Gastroesophageal sphincter (tissue), 4 donors: ENCODE data around the gene MYBPC1. TPM values are rescaled to one million over a fixed set of nuclear protein-coding genes. Genes with fewer than 3 reads are reported as not detected.
"Not testable (repeated sequence)": the region's sequence is repeated elsewhere in the genome, so short reads cannot be mapped to it uniquely, and the experiment has no call there.

Source experiments
- ATAC-seq: fragments of 150-250 bp; one replicate; pipeline ENCODE4 v1.9.1; 2016; ENCODE audit warnings: mild to moderate bottlenecking, moderate library complexity
- H3K27ac ChIP-seq, 4 donors: fragments of 200-600 bp; sonication (generic) in 3 of 4; 1 replicate in 3 of 4; 2 replicates in 1 of 4; pipeline ENCODE4 v1.5.1; 2016 to 2019
- H3K27me3 ChIP-seq: fragments of 200-600 bp; sonication (generic); one replicate; pipeline ENCODE4 v1.5.1; 2019
- H3K36me3 ChIP-seq, 2 donors: fragments of 200-600 bp; sonication (generic); one replicate each; pipeline ENCODE4 v1.5.1; 2019; ENCODE audit warnings: control low read depth in 1 of 2
- H3K4me1 ChIP-seq, 3 donors: fragments of 200-600 bp; sonication (generic); 1 replicate in 2 of 3; 2 replicates in 1 of 3; pipeline ENCODE4 v1.5.1; 2016 to 2019; ENCODE audit warnings: control low read depth in 2 of 3
- H3K4me3 ChIP-seq, 2 donors: fragments of 200-600 bp; sonication (generic); one replicate each; pipeline ENCODE4 v1.5.1; 2019; ENCODE audit warnings: mild to moderate bottlenecking in 1 of 2, moderate library complexity in 1 of 2
- H3K9me3 ChIP-seq, 3 donors: fragments of 200-600 bp; sonication (generic); one replicate each; pipeline ENCODE4 v1.5.1; 2017 to 2019; ENCODE audit warnings: control low read depth in 2 of 3
- CTCF ChIP-seq, 4 experiments: fragments of 200-600 bp in 2 of 4; fragments of 450-650 bp in 2 of 4; sonication (generic) in 1 of 4; IDR thresholded peaks; one replicate each; pipeline ENCODE4 v1.5.1; 2017 to 2019; ENCODE audit warnings: antibody characterized with exemption in 4 of 4, mild to moderate bottlenecking in 2 of 4, moderate library complexity in 2 of 4
- EP300 ChIP-seq: sonication (generic); formaldehyde crosslinking; IDR thresholded peaks from one replicate; pipeline ENCODE4 v1.6.1; 2017; ENCODE audit warnings: antibody characterized with exemption, mild to moderate bottlenecking
- POLR2A ChIP-seq, 2 donors: fragments of 450-650 bp; IDR thresholded peaks; one replicate each; pipeline ENCODE4 v1.6.1; 2017; ENCODE audit warnings: antibody characterized with exemption in 2 of 2, mild to moderate bottlenecking in 2 of 2, moderate library complexity in 1 of 2
- POLR2AphosphoS5 ChIP-seq: sonication (generic); formaldehyde crosslinking; IDR thresholded peaks from one replicate; pipeline ENCODE4 v1.6.1; 2017; ENCODE audit warnings: antibody characterized with exemption
- WGBS, 2 donors: methylation state at CpG; one replicate each; pipeline ENCODE4 v1.1.5; 2018; ENCODE audit warnings: low coverage in 1 of 2; 5-methylcytosine and 5-hydroxymethylcytosine counted together
- total RNA-seq, 4 donors: library from RNA; depleted of rRNA; stranded (reverse); fragments of >200 nt; gene quantifications; one replicate each; pipeline ENCODE4 v1.1.0, GENCODE V29; 2016

The MYBPC1 gene
- total RNA-seq, result under 1 TPM in 1 of 4 donors, not detected in 3; 0.15 TPM

GRCh38 chr12:101594700-101595099 lies at the start of gene MYBPC1:
MYBPC1 (plus strand) TSS chr12:101594971; CDS start chr12:101595071, 100 bp downstream.
- no peak for ATAC-seq
- no peak within 1 kb of the TSS for H3K4me3 ChIP-seq
- H3K27me3 ChIP-seq, result no peaks in the 10 kb centered on the region
- H3K4me1 ChIP-seq, result no peaks in the 10 kb centered on the region
- 10% methylated on average over 6 of the region's 6 CpGs for WGBS, 2 donors
- TF ChIP-seq EP300 (no peak), POLR2A (IDR thresholded peaks at IDR 0.05) (no peak), CTCF (IDR thresholded peaks at IDR 0.05) (no peak), POLR2AphosphoS5 (no peak)
- H3K27ac ChIP-seq, result no peak within 1 kb of the TSS
- no peaks in the 10 kb centered on the region for H3K36me3 ChIP-seq
- no peaks in the 10 kb centered on the region for H3K9me3 ChIP-seq

GRCh38 chr12:101551362-101552114 lies 43.2 kb upstream of the MYBPC1 start:
- peaks cover 0 to 13% (median 2%) of the 10 kb centered on the region in 3 donors for H3K4me1 ChIP-seq
- H3K27me3 ChIP-seq, result no peaks in the 10 kb centered on the region
- H3K9me3 ChIP-seq, result no peaks in the 10 kb centered on the region
- TF ChIP-seq POLR2A (IDR thresholded peaks at IDR 0.05) (no peak), CTCF (IDR thresholded peaks at IDR 0.05) (no peak), POLR2AphosphoS5 (no peak), EP300 (no peak)
- ATAC-seq, result no peak
- 29 to 62% methylated on average over 4 to 5 of the region's 6 CpGs for WGBS, 2 donors
- H3K36me3 ChIP-seq, result no peaks in the 10 kb centered on the region
- no peak overlapping the region for H3K4me3 ChIP-seq
- no peak overlapping the region for H3K27ac ChIP-seq

- peaks cover 0 to 13% (median 2%) of the 10 kb centered on the region in 3 donors for H3K4me1 ChIP-seq
- WGBS, 2 donors, result 29% methylated on average over 4 of the region's 4 CpGs
- no peaks in the 10 kb centered on the region for H3K36me3 ChIP-seq
- peak; percentile 79 for ATAC-seq
- TF ChIP-seq POLR2A (IDR thresholded peaks at IDR 0.05), result no peak
- peak; percentile 60 for TF ChIP-seq POLR2AphosphoS5
- TF ChIP-seq EP300, result no peak
- no peak for TF ChIP-seq CTCF (IDR thresholded peaks at IDR 0.05)
- no peak overlapping the region for H3K4me3 ChIP-seq
- H3K27ac ChIP-seq, result no peak overlapping the region
- H3K27me3 ChIP-seq, result no peaks in the 10 kb centered on the region
- H3K9me3 ChIP-seq, result no peaks in the 10 kb centered on the region
Observed at GRCh38 chr12:101552277-101552676, 42.5 kb upstream of the MYBPC1 start.

GRCh38 chr12:101557094-101557493 lies 37.7 kb upstream of the MYBPC1 start:
- H3K27me3 ChIP-seq, result no peaks in the 10 kb centered on the region
- peaks cover 0 to 7% (median 0%) of the 10 kb centered on the region in 3 donors for H3K4me1 ChIP-seq
- no peak overlapping the region for H3K4me3 ChIP-seq
- no peak for ATAC-seq
- 70 to 79% methylated on average over 4 of the region's 4 CpGs for WGBS, 2 donors
- peaks cover 0 to 11% (median 0%) of the 10 kb centered on the region in 3 donors for H3K9me3 ChIP-seq
- TF ChIP-seq POLR2A (IDR thresholded peaks at IDR 0.05) (no peak), POLR2AphosphoS5 (no peak), CTCF (IDR thresholded peaks at IDR 0.05) (no peak), EP300 (no peak)
- no peak overlapping the region for H3K27ac ChIP-seq
- no peaks in the 10 kb centered on the region for H3K36me3 ChIP-seq

- 86 to 94% methylated on average over 3 to 6 of the region's 7 CpGs for WGBS, 2 donors
- not testable (repeated sequence) for H3K4me1 ChIP-seq, H3K27ac ChIP-seq, H3K27me3 ChIP-seq, H3K36me3 ChIP-seq, H3K4me3 ChIP-seq, ATAC-seq
- H3K9me3 ChIP-seq, result peaks cover 0 to 11% (median 0%) of the 10 kb centered on the region in 3 donors
Observed at GRCh38 chr12:101558726-101559125, 36.0 kb upstream of the MYBPC1 start.
